ENCODE measurements around the gene ALDOC. TPM values are rescaled to one million over a fixed set of nuclear protein-coding genes. Genes with fewer than 3 reads are reported as not detected.
"Not testable (repeated sequence)": the region's sequence is repeated elsewhere in the genome, so short reads cannot be mapped to it uniquely, and the experiment has no call there.

ALDOC gene
- total RNA-seq, 4 donors from 2014 or later, result 0.87 to 7.0 (median 3.3) TPM

DNA sequence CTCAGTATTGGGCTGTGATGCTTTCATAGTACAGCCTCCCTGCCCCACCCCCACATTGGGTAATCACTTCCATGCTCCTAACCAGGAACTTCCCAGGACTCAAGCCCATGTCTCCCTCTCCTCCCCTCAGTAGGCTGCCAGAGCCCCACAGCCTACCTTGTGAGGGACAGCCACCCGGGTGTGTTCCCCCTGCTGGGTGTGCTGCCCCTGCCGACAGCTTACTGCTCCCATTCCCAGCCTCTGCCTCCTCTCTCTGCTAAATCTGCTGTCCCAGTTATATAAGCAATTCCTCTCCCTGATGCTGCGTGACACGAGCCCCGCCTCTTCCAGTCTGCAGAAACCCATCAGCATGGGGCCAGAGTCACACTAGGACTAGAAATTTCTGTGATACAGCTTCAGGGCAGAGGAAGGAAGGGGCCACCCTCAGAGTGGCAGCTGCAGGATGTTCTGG is 37.3 kb upstream of the ALDOC start, which contains the start of gene RSKR:
Gene RSKR, minus strand, starts transcription at position 255 of the 451 bp plus-strand sequence. Its CDS starts 24 bp downstream, at position 231.
- TF ChIP-seq CTCF (IDR thresholded peaks at IDR 0.05 in 4 of 5, conservative IDR thresholded peaks at IDR 0.05 in 1 of 5) (no peak), POLR2A (IDR thresholded peaks at IDR 0.05) (no peak)
- ATAC-seq (no peak), DNase-seq (no peak)
- intact Hi-C loops (cut with DNase I; ENCODE audit: low total_unique reads), result loop anchor here (1.0 to 10.0 kb wide), 2 partner anchors 120 to 379 kb away; no protein-coding TSS in a partner anchor
- no peak within 1 kb of the TSS for H3K4me3 ChIP-seq
- H3K9me3 ChIP-seq, result no peaks in the 10 kb centered on the region
- H3K4me1 ChIP-seq, result no peaks in the 10 kb centered on the region
- H3K27me3 ChIP-seq, result no peaks in the 10 kb centered on the region
- peaks cover 0 to 75% of the 10 kb centered on the region in 2 donors for H3K36me3 ChIP-seq
- no peak within 1 kb of the TSS for H3K27ac ChIP-seq
- in situ Hi-C loops (cut with MboI; ENCODE audit: low sequenced_read_pairs in 4 of 4), result loop anchor here in 1 of 4 donors (10.0 kb wide), 1 partner anchor 119 kb away; no protein-coding TSS in a partner anchor

DNA sequence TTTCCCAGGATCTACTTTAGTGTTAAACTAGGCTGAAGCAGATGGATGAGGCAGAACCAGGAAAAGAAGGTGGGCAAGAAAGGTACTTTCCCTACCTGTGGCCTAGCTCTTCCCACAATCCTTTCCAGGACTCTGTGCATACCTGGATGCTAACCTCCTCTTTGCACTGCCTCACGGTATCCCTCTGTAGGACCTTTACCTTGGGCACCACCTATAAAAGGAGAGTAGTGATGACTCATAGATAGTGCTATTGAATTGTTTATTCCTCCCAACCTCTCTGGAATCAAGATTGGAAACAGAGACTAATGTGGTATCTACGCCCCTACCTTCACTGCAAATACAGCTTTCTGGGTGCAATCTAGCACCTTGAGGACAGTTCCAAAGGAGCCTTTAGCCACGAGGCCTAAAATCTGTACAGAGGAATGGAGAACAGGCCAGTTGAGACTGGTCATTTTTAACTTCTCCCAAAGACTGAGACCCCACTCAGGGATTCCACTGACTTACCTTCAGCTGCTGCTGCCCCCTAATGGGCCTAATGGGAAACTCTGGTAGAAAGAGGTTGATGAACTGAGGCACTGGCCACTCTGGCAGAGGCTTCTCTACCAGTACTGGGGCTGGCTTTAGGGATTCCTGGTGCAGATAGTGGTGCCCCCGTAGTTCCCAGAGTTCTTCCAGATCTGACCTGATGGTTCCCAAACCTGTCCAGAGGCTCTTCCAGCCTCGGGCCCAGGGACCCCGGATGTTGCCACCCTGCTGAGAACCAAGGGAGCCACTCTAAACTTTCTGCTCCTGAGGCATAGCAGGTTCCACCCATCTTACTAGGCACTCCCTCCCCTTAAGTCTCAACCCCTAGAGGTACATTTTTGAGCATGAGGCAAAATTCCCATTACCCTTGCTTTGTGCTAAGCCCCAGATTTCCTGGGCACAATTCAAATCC is 36.5 kb upstream of the ALDOC start:
- ATAC-seq, result no peak
- Histone ChIP-seq H3K27me3 (no peaks in the 10 kb centered on the region), H3K4me3 (no peak overlapping the region), H3K4me1 (no peaks in the 10 kb centered on the region), H3K27ac (no peak overlapping the region), H3K9me3 (no peaks in the 10 kb centered on the region), H3K36me3 (peaks cover 0 to 67% of the 10 kb centered on the region in 2 donors)
- no peak for DNase-seq
- intact Hi-C loops (cut with DNase I; ENCODE audit: low total_unique reads), result loop anchor here (1.0 to 10.0 kb wide), 2 partner anchors 119 to 378 kb away; no protein-coding TSS in a partner anchor
- in situ Hi-C loops (cut with MboI; ENCODE audit: low sequenced_read_pairs in 4 of 4), result loop anchor here in 1 of 4 donors (10.0 kb wide), 1 partner anchor 118 kb away; no protein-coding TSS in a partner anchor
- TF ChIP-seq POLR2A (IDR thresholded peaks at IDR 0.05), result no peak
- peak in 4 of 5 experiments; percentile 33 to 60 (median 40) for TF ChIP-seq CTCF (IDR thresholded peaks at IDR 0.05 in 4 of 5, conservative IDR thresholded peaks at IDR 0.05 in 1 of 5)

DNA sequence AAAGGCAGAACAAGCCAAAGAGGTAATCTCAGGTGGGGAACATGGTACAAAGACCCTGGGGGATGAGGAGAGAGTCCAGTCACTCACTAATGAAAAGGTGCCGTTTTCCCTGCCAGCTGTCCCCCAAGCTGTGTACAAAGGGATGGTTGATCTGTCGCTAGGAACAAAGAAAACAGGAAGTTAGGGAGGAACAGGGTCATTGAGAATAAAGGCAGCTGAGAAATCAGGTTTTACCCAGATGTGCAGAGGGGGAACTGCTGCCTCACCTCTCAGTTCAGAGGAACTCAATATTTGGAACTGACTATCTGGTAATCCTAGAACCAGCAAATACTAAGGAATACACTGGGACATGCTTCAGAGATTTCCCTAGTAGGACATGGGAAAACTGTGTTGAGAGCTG is 35.8 kb upstream of the ALDOC start:
- Histone ChIP-seq H3K36me3 (peaks cover 0 to 61% of the 10 kb centered on the region in 2 donors), H3K9me3 (no peaks in the 10 kb centered on the region), H3K4me3 (no peak overlapping the region), H3K4me1 (no peaks in the 10 kb centered on the region), H3K27ac (no peak overlapping the region), H3K27me3 (no peaks in the 10 kb centered on the region)
- TF ChIP-seq POLR2A (IDR thresholded peaks at IDR 0.05) (no peak), CTCF (IDR thresholded peaks at IDR 0.05 in 4 of 5, conservative IDR thresholded peaks at IDR 0.05 in 1 of 5) (no peak)
- DNase-seq (no peak), ATAC-seq (no peak)
- in situ Hi-C loops (cut with MboI; ENCODE audit: low sequenced_read_pairs in 4 of 4) (loop anchor here in 1 of 4 donors (10.0 kb wide), 1 partner anchor 118 kb away; no protein-coding TSS in a partner anchor), intact Hi-C loops (cut with DNase I; ENCODE audit: low total_unique reads) (loop anchor here (10.0 kb wide), 1 partner anchor 378 kb away; no protein-coding TSS in a partner anchor)

GRCh38 chr17:28610376-28610775 is 33.7 kb upstream of the ALDOC start:
- DNase-seq (no peak), ATAC-seq (no peak)
- Histone ChIP-seq H3K36me3 (peaks cover 0 to 39% of the 10 kb centered on the region in 2 donors), H3K27ac (no peak overlapping the region), H3K9me3 (no peaks in the 10 kb centered on the region), H3K4me3 (no peak overlapping the region), H3K27me3 (no peaks in the 10 kb centered on the region), H3K4me1 (no peaks in the 10 kb centered on the region)
- intact Hi-C loops (cut with DNase I; ENCODE audit: low total_unique reads), result loop anchor here (10.0 kb wide), 1 partner anchor 376 kb away; no protein-coding TSS in a partner anchor
- in situ Hi-C loops (cut with MboI; ENCODE audit: low sequenced_read_pairs in 4 of 4), result loop anchor here in 1 of 4 donors (10.0 kb wide), 1 partner anchor 116 kb away; no protein-coding TSS in a partner anchor
- no peak for TF ChIP-seq CTCF (IDR thresholded peaks at IDR 0.05 in 4 of 5, conservative IDR thresholded peaks at IDR 0.05 in 1 of 5)
- no peak for TF ChIP-seq POLR2A (IDR thresholded peaks at IDR 0.05)

DNA sequence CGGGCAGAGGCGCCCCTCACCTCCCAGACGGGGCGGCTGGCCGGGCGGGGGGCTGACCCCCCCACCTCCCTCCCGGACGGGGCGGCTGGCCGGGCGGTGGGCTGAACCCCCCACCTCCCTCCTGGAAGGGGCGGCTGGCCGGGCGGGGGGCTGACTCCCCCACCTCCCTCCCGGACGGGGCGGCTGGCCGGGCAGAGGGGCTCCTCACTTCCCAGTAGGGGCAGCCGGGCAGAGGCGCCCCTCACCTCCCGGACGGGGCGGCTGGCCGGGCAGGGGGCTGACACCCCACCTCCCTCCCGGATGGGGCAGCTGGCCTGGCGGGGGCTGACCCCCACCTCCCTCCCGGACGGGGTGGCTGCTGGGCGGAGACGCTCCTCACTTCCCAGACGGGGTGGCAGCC is 27.3 kb upstream of the ALDOC start:
- in situ Hi-C loops (cut with MboI; ENCODE audit: low sequenced_read_pairs in 4 of 4); DNase-seq; H3K4me3 ChIP-seq; H3K36me3 ChIP-seq; ATAC-seq; H3K4me1 ChIP-seq; intact Hi-C loops (cut with DNase I; ENCODE audit: low total_unique reads); H3K27me3 ChIP-seq; H3K27ac ChIP-seq; H3K9me3 ChIP-seq: not testable (repeated sequence)
